HT-29 (cell line): ENCODE measurements around the gene ITGB4. TPM values are rescaled to one million over a fixed set of nuclear protein-coding genes. Genes with fewer than 3 reads are reported as not detected.
"Not testable (repeated sequence)": the region's sequence is repeated elsewhere in the genome, so short reads cannot be mapped to it uniquely, and the experiment has no call there.

Experiments
- DNase-seq: peaks from one replicate; pipeline ENCODE4 v3.0.0-alpha.2; 2015; ENCODE audit warnings: low spot score
- total RNA-seq: library from RNA; depleted of rRNA; stranded (reverse); fragments of >200 nt; shearing (Covaris generic); gene quantifications from 2 replicates; pipeline ENCODE4 v1.2.3, GENCODE V29; 2014

Gene ITGB4
- total RNA-seq, 1 experiment from 2014 or later = 281 TPM

DNA sequence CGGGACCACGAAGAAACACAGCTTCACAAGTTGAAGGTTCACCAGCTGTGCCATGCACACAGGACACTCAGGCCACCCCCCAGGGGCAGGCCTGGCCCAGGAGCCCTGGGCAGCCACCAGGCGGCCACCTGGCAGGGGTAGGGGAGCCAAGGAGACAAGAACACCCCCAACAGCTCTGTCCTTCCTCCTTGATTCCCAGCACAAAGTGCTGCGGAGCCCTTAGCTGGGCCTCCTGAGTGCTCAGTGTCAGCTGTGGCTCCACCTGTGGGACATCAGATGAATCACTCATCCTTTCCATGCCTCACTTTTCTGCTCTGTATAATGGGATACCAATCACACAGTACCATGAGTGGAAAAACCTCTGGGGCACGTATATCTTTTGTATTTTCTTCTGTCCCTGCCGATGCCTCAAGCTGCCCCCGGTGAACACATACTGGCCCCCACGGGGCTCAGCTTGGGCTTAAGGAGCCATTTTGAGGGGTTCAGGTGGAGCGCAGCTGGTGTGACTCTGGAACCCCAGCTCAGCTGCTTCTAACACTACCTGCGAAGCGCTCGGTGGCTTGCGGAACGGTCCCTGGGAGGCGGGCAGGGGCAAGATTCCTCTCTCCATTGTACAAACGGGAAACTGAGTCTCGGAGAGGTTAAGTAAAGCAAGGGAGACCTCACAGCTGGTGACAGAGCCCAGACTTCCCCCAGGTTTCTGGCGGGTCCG, 31.7 kb downstream of the ITGB4 start:
- no peak for DNase-seq

GRCh38 chr17:75753514-75754377, 32.5 kb downstream of the ITGB4 start:
- no peak for DNase-seq

DNA sequence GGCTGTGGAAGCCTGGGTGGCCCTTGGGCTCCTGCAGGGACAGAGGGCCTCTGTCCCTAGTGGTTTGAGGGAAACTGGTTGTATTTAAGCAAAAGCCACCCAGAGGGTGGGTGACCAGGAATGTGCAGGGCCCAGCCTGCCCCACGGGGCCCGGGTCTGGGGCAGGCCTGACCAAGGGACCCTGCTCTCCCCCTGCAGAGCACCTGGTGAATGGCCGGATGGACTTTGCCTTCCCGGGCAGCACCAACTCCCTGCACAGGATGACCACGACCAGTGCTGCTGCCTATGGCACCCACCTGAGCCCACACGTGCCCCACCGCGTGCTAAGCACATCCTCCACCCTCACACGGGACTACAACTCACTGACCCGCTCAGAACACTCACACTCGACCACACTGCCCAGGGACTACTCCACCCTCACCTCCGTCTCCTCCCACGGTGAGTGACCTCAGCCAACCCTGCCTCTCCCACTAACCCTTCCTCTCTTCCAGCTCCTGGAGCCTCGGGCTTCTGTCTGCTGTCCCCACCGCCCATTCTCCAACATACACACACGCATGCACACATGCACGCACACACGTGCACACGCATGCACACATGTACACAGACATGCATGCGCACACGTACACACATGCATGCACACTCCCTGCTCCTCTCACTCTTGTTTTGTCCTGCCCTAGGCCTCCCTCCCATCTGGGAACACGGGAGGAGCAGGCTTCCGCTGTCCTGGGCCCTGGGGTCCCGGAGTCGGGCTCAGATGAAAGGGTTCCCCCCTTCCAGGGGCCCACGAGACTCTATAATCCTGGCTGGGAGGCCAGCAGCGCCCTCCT, 33.3 kb downstream of the ITGB4 start:
- no peak for DNase-seq

DNA sequence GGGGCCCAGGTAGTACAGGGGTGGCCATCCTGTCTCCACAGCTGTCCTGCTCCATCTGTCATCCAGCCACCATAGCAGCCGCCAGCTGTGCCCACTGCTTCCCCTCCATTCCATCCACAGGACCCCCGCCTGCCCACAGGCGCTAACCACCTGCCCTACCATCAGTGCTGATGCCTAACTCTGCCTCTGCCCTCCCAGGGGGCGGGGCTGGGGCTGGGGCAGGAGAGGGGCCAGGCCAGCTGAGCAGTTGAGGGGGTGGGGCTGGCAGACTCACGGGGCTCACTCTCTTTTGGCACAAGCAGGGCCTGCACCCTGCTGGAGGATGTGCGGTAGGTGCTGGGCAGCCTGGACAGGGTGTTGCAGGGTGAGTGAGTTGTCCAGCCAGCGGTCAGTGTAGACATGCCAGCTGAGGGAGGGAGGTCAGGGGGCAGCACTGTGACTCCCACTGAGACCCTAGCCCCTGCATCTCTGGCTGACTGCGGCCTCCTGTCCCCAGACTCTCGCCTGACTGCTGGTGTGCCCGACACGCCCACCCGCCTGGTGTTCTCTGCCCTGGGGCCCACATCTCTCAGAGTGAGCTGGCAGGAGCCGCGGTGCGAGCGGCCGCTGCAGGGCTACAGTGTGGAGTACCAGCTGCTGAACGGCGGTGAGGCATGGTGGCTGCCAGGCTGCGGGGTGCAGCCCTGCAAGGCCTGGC, 34.1 kb downstream of the ITGB4 start:
- DNase-seq = no peak

- no peak for DNase-seq
Observed at GRCh38 chr17:75755990-75756389, 34.7 kb downstream of the ITGB4 start.

GRCh38 chr17:75756451-75757085, 35.3 kb downstream of the ITGB4 start:
- DNase-seq = no peak

DNA sequence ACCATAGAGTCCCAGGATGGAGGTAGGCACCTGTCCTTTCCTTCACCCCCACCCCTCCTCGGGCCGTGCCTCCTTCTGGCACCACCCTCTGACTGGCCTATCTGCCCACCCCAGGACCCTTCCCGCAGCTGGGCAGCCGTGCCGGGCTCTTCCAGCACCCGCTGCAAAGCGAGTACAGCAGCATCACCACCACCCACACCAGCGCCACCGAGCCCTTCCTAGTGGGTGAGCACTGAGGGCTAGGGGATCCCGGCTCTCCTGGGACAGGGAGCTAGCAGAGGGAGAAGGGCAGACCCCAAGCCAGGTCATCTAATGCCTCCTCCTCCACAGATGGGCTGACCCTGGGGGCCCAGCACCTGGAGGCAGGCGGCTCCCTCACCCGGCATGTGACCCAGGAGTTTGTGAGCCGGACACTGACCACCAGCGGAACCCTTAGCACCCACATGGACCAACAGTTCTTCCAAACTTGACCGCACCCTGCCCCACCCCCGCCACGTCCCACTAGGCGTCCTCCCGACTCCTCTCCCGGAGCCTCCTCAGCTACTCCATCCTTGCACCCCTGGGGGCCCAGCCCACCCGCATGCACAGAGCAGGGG, 35.9 kb downstream of the ITGB4 start:
- no peak for DNase-seq

GRCh38 chr17:75758131-75758905, 37.1 kb downstream of the ITGB4 start:
- peak; percentile 29 for DNase-seq

DNA sequence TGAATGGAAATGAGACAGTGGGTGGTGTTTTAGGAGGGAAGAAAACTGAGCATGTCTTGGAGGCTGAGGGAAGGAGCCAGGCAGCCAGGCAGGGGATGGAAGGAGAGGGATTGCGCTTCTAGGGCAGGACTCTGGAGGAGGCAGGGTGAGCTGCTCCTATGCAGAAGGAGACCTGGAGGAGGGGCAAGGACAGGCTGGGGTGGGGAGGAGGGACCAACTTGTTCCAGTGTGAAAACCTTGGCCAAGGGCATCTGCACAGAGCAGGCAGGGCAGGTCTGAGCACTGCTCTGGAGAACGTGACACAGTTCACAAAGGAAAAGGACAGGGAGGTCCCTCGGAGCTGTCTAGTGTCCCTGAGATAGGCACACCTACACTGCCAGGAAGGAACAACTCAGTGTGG, 38.2 kb downstream of the ITGB4 start:
- no peak for DNase-seq

DNA sequence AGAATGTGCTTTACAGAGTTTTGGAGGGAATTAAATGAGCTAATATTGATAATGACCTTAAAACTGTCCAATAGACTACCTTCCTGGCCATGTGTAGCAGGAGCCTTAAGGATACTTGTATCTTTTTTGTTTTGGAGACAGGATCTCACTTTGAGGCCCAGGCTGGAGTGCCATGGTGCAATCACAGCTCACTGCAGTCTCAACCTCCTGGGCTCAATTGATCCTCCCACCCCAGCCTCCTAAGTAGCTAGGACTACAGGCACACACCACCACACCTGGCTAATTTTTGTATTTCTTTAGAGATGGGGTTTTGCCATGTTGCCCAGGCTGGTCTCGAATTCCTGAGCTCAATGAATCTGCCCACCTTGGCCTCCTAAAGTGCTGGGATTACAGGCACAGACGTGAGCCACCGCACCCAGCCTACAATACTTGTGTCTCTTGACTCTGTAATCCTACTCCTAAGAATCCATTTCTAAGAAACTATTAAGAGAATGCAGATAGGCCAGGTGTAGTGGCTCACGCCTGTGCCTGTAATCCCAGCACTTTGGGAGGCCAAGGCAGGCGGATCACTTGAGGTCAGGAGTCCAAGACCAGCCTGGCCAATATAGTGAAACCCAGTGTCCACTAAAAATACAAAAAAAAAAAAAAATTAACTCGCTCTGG, 38.9 kb downstream of the ITGB4 start:
- DNase-seq = not testable (repeated sequence)

GRCh38 chr17:75762513-75763268, 41.4 kb downstream of the ITGB4 start:
- DNase-seq = no peak

GRCh38 chr17:75763269-75763607, 42.0 kb downstream of the ITGB4 start:
- no peak for DNase-seq

- DNase-seq = no peak
Observed at GRCh38 chr17:75763613-75764416, 42.6 kb downstream of the ITGB4 start.

DNA sequence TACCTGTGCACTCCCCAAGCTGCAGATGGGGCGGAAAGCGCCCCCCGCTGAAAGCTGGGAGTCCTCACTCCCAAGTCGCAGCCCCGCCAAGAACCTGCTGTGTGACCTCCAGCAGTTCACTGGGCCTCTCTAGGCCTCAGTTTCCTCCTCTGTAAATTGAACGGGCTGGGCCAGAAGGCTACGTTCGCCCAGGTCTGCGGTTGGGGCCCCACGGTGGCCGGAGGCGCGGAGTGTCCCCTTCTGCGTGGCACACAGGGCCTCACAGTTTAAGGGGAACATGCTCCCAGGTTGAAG, 43.1 kb downstream of the ITGB4 start:
- no peak for DNase-seq

GRCh38 chr17:75764711-75765421, 43.6 kb downstream of the ITGB4 start, which contains the start of gene GALK1:
TSS of gene GALK1 (minus strand) at chr17:75765192. CDS start at chr17:75765136, 56 bp downstream.
- DNase-seq = peak; percentile 77

- DNase-seq = no peak
Observed at GRCh38 chr17:75765981-75766380, 44.7 kb downstream of the ITGB4 start.

GRCh38 chr17:75767881-75768280, 46.6 kb downstream of the ITGB4 start:
- no peak for DNase-seq
